Uterus (tissue), 2 donors: Measurements from ENCODE around the gene GOLGA6A.

Experiments used
- POLR2A ChIP-seq, 2 donors: fragments of 450-650 bp; IDR thresholded peaks; one replicate each; pipeline ENCODE4 v1.6.1; 2016; ENCODE audit warnings: antibody characterized with exemption in 2 of 2, mild to moderate bottlenecking in 1 of 2, moderate library complexity in 1 of 2
- TF ChIP-seq, protein P1 (sequence below), 4 experiments: fragments of 200-600 bp in 2 of 4; fragments of 450-650 bp in 2 of 4; sonication (generic) in 2 of 4; IDR thresholded peaks; one replicate each; pipeline ENCODE4 v1.5.1; 2016 to 2019; ENCODE audit warnings: antibody characterized with exemption in 4 of 4, mild to moderate bottlenecking in 2 of 4, moderate library complexity in 1 of 4

- TF ChIP-seq, protein P1, sequence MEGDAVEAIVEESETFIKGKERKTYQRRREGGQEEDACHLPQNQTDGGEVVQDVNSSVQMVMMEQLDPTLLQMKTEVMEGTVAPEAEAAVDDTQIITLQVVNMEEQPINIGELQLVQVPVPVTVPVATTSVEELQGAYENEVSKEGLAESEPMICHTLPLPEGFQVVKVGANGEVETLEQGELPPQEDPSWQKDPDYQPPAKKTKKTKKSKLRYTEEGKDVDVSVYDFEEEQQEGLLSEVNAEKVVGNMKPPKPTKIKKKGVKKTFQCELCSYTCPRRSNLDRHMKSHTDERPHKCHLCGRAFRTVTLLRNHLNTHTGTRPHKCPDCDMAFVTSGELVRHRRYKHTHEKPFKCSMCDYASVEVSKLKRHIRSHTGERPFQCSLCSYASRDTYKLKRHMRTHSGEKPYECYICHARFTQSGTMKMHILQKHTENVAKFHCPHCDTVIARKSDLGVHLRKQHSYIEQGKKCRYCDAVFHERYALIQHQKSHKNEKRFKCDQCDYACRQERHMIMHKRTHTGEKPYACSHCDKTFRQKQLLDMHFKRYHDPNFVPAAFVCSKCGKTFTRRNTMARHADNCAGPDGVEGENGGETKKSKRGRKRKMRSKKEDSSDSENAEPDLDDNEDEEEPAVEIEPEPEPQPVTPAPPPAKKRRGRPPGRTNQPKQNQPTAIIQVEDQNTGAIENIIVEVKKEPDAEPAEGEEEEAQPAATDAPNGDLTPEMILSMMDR (IDR thresholded peaks at IDR 0.05): no peak
- no peak for TF ChIP-seq POLR2A (IDR thresholded peaks at IDR 0.05)
Measured at GRCh38 chr15:74122403-74123130, 40.2 kb upstream of the GOLGA6A start.
